HepG2 (cell line): ENCODE results near the gene RNASE8. TPM values are rescaled to one million over a fixed set of nuclear protein-coding genes. Genes with fewer than 3 reads are reported as not detected.

Experiments used
- CSRNP1 ChIP-seq: sonication (generic); formaldehyde crosslinking; IDR thresholded peaks from 2 replicates; pipeline ENCODE4 v1.8.1; 2023; ENCODE audit warnings: mild to moderate bottlenecking, missing genetic modification reagents
- E2F2 ChIP-seq: sonication (generic); formaldehyde crosslinking; IDR thresholded peaks from 2 replicates; pipeline ENCODE4 v1.4.0; 2020; ENCODE audit warnings: missing genetic modification reagents, borderline replicate concordance
- GTF3A ChIP-seq: sonication (generic); formaldehyde crosslinking; conservative IDR thresholded peaks from 2 replicates; pipeline ENCODE4 v1.4.0; 2020; ENCODE audit warnings: mild to moderate bottlenecking, missing genetic modification reagents
- HOXD1 ChIP-seq: sonication (generic); formaldehyde crosslinking; IDR thresholded peaks from 2 replicates; pipeline ENCODE4 v1.5.0; 2020; ENCODE audit warnings: missing genetic modification reagents
- MAF1 ChIP-seq: sonication (generic); formaldehyde crosslinking; IDR thresholded peaks from 2 replicates; pipeline ENCODE4 v1.5.0; 2020; ENCODE audit warnings: missing genetic modification reagents, borderline replicate concordance
- PTBP1 ChIP-seq: fragments of 200-400 bp; formaldehyde crosslinking; IDR thresholded peaks from 2 replicates; pipeline ENCODE4 v1.6.1; 2018; ENCODE audit warnings: low read length, low read depth; ENCODE audit not compliant: poor library complexity, severe bottlenecking
- RARG ChIP-seq: sonication (generic); formaldehyde crosslinking; IDR thresholded peaks from 2 replicates; pipeline ENCODE4 v1.4.0; 2020; ENCODE audit warnings: low read depth, mild to moderate bottlenecking, missing genetic modification reagents
- SNAPC5 ChIP-seq: sonication (generic); formaldehyde crosslinking; IDR thresholded peaks from 2 replicates; pipeline ENCODE4 v1.8.1; 2023; ENCODE audit warnings: mild to moderate bottlenecking, missing genetic modification reagents, borderline replicate concordance
- WIZ ChIP-seq: sonication (generic); formaldehyde crosslinking; IDR thresholded peaks from 2 replicates; pipeline ENCODE4 v1.5.1; 2020; ENCODE audit warnings: mild to moderate bottlenecking, missing genetic modification reagents
- ZBTB44 ChIP-seq: sonication (generic); formaldehyde crosslinking; IDR thresholded peaks from 2 replicates; pipeline ENCODE4 v1.4.0; 2020; ENCODE audit warnings: missing genetic modification reagents
- ZFP37 ChIP-seq: sonication (generic); formaldehyde crosslinking; IDR thresholded peaks from 2 replicates; pipeline ENCODE4 v1.4.0; 2020; ENCODE audit warnings: missing genetic modification reagents, borderline replicate concordance
- ZFP82 ChIP-seq: sonication (generic); formaldehyde crosslinking; IDR thresholded peaks from 2 replicates; pipeline ENCODE4 v1.5.1; 2020; ENCODE audit warnings: mild to moderate bottlenecking, missing genetic modification reagents, borderline replicate concordance
- ZNF562 ChIP-seq: sonication (generic); formaldehyde crosslinking; IDR thresholded peaks from 2 replicates; pipeline ENCODE4 v1.8.0; 2022; ENCODE audit warnings: missing genetic modification reagents, borderline replicate concordance
- polyA plus RNA-seq, 8 experiments: library from polyadenylated mRNA; depleted of rRNA in 3 of 8; stranded (reverse) in 7 of 8; unstranded in 1 of 8; fragments of >200 nt; fragmentation: Illumina TruSeq in 4 of 8; extraction: Trizol in 4 of 8; gene quantifications; 2 replicates each; pipeline versions ENCODE4 v1.2.1 to v1.2.3, GENCODE V29; 2011 to 2016; ENCODE audit warnings: low read depth in 4 of 8, missing spikeins in 1 of 8, mixed read lengths in 1 of 8; ENCODE audit not compliant: insufficient read depth in 1 of 8
- total RNA-seq, 5 experiments: library from RNA; depleted of rRNA; stranded (reverse); fragments of >200 nt; fragmentation: Illumina TruSeq; extraction: Trizol; gene quantifications; 2 replicates each; pipeline ENCODE4 v1.2.3, GENCODE V29; 2016; ENCODE audit warnings: low read depth in 1 of 5
- TF ChIP-seq, protein P1 (sequence below): sonication (generic); formaldehyde crosslinking; IDR thresholded peaks from 2 replicates; pipeline ENCODE4 v1.4.0; 2020; ENCODE audit warnings: mild to moderate bottlenecking, missing genetic modification reagents
- TF ChIP-seq, protein P2 (sequence below): sonication (generic); formaldehyde crosslinking; IDR thresholded peaks from 2 replicates; pipeline ENCODE4 v1.5.1; 2020; ENCODE audit warnings: missing genetic modification reagents, mild to moderate bottlenecking, borderline replicate concordance

RNASE8 gene
- total and polyA plus RNA-seq, 2 of the 13 experiments (the other 11 are each of a cell fraction or from before 2014, with no cell fraction given), result not detected

DNA sequence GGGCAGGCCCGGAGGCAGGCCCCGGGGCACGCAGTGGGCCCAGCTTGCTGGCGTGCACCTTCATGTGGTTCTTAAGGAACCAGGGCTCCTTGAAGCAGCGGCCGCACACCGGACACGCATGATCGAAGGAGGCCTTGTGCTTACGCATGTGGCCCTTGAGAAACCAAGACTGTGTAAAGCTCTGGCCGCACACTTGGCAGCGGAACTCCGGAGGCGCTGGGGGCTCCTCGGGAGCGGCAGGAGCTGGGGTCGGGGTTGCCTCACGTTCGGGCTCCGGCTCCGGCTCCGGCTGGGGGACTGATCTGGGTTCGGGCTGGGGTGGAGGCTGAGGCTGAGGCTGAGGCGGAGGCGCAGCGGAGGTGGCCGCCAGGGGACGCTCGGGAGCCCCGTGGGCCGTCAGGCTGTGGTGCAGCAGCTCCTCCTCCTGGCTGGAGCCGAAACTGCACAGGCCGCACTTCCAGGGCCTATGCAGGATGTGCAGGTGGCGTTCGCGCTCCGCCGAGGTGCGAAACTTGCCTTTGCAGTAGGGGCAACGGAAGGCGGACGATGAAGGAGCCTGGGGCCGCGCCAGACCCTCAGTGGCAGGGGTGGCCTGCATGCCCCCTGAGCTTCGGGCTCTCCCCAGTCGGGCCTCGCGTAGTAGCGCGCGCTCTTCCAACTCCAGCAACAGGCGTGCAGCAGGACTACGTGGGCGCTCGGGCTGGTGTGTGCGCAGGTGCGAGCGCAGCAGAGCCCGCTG lies 34.8 kb downstream of the RNASE8 start (continued):
- TF ChIP-seq MAF1 (peak; percentile 84; the same call in 1 of the 2 replicates), ZNF562 (no peak), ZFP82 (CRISPR knock-in tag) (no peak), ZBTB44 (CRISPR knock-in tag) (peak; percentile 58; the same call in 1 of the 2 replicates), E2F2 (no peak), GTF3A (CRISPR knock-in tag) (peak; percentile 86; the same call in 1 of the 2 replicates), WIZ (CRISPR knock-in tag) (no peak; the same call in none of the 2 replicates), HOXD1 (CRISPR knock-in tag) (peak; percentile 70; the same call in 1 of the 2 replicates), RARG (CRISPR knock-in tag) (no peak), ZFP37 (CRISPR knock-in tag) (no peak), CSRNP1 (CRISPR knock-in tag) (peak; percentile 91), PTBP1 (no peak), SNAPC5 (CRISPR knock-in tag) (no peak)
- TF ChIP-seq, protein P1, sequence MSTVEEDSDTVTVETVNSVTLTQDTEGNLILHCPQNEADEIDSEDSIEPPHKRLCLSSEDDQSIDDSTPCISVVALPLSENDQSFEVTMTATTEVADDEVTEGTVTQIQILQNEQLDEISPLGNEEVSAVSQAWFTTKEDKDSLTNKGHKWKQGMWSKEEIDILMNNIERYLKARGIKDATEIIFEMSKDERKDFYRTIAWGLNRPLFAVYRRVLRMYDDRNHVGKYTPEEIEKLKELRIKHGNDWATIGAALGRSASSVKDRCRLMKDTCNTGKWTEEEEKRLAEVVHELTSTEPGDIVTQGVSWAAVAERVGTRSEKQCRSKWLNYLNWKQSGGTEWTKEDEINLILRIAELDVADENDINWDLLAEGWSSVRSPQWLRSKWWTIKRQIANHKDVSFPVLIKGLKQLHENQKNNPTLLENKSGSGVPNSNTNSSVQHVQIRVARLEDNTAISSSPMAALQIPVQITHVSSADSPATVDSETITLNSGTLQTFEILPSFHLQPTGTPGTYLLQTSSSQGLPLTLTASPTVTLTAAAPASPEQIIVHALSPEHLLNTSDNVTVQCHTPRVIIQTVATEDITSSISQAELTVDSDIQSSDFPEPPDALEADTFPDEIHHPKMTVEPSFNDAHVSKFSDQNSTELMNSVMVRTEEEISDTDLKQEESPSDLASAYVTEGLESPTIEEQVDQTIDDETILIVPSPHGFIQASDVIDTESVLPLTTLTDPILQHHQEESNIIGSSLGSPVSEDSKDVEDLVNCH (CRISPR knock-in tag), result no peak
- TF ChIP-seq, protein P2, sequence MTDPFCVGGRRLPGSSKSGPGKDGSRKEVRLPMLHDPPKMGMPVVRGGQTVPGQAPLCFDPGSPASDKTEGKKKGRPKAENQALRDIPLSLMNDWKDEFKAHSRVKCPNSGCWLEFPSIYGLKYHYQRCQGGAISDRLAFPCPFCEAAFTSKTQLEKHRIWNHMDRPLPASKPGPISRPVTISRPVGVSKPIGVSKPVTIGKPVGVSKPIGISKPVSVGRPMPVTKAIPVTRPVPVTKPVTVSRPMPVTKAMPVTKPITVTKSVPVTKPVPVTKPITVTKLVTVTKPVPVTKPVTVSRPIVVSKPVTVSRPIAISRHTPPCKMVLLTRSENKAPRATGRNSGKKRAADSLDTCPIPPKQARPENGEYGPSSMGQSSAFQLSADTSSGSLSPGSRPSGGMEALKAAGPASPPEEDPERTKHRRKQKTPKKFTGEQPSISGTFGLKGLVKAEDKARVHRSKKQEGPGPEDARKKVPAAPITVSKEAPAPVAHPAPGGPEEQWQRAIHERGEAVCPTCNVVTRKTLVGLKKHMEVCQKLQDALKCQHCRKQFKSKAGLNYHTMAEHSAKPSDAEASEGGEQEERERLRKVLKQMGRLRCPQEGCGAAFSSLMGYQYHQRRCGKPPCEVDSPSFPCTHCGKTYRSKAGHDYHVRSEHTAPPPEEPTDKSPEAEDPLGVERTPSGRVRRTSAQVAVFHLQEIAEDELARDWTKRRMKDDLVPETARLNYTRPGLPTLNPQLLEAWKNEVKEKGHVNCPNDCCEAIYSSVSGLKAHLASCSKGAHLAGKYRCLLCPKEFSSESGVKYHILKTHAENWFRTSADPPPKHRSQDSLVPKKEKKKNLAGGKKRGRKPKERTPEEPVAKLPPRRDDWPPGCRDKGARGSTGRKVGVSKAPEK, result no peak
